ENCODE data around the gene ZNF730. TPM values are rescaled to one million over a fixed set of nuclear protein-coding genes. Genes with fewer than 3 reads are reported as not detected.

ZNF730 gene
- 0.05 to 0.08 TPM (median 0.06 TPM) in 3 replicates for polyA plus RNA-seq
- not detected for polyA plus RNA-seq (2011; ENCODE audit: low read depth)
- not detected in 2 replicates for polyA plus RNA-seq (2011; cell fraction: cytosol; rRNA removed)
- polyA plus RNA-seq (2011; cell fraction: nucleus; rRNA removed) = 0.07 and 0.14 TPM in 2 replicates
- polyA plus RNA-seq (2012; ENCODE audit: low replicate concordance) = 0.11 TPM in 1 of 2 replicates, not detected in the other
- 0.59 TPM in 1 of 3 replicates, not detected in the others for polyA minus RNA-seq
- not detected for polyA minus RNA-seq (2011; cell fraction: cytosol; rRNA and poly(A)+ RNA removed)
- polyA minus RNA-seq (2011; cell fraction: nucleus; rRNA and poly(A)+ RNA removed) = not detected in 2 replicates

DNA sequence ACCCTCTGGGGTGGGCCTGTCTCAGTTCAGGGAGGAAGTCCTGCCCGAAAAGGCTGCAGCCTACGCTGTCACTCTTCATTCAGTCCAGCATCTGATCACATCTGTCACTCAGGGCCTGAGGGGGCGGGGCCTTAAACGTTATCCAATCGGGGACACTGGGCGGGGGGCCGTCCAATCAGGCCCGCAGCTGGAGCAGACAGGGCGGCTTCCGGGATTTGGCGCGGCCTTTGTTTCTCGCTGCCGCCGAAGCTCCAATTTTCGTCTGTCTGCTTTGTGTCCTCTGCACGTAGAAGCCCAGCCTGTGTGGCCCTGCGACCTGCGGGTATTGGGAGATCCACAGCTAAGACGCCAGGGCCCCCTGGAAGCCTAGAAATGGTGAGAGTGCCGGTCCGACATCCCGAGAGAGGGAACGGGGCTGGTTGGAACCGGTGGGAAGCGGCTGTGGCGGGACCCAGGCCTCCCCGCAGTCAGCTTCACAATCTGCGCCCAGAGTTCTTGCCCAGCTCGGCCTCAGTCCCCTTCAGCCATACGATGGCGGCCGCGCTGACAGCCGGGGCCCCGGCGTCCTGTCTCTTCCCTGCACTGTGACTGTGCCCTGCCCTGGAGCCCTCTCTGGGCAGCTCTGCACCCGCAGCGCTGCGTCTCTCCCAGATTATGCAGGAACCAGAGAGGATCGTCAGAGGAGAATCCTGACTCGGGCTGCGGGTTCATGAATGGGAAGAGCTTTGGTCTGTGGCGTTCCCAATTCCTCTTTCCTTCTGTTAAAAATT, at the start of gene ZNF730:
ZNF730 (plus strand) TSS at position 224 of the 770 bp plus-strand sequence; CDS start at position 373, 149 bp downstream.
- Histone ChIP-seq H3K36me3 (ENCODE audit: control insufficient read depth in 2 of 2, extremely low read depth in 1 of 2, insufficient read depth in 2 of 2, low read length in 2 of 2) (no peaks in the 10 kb centered on the region), H3K4me2 (ENCODE audit: control insufficient read depth, extremely low read depth, insufficient read depth, low read depth, low read length) (no peak within 1 kb of the TSS), H3K27me3 (ENCODE audit: control insufficient read depth, extremely low read depth, insufficient read depth, low read length) (no peaks in the 10 kb centered on the region), H3K4me3 (ENCODE audit: control insufficient read depth in 2 of 3, extremely low read depth in 1 of 3, insufficient read depth in 2 of 3, low read depth in 1 of 3, low read length in 3 of 3) (peak within 1 kb of the TSS in 2 of 3 experiments; percentile 3 to 40), H2AFZ (ENCODE audit: control insufficient read depth, low read length) (peak within 1 kb of the TSS; percentile 62), H3K9me1 (ENCODE audit: control insufficient read depth, extremely low read depth, insufficient read depth, low read length) (no peaks in the 10 kb centered on the region), H3K9ac (ENCODE audit: control insufficient read depth, extremely low read depth, insufficient read depth, low read length) (no peak within 1 kb of the TSS), H3K27ac (ENCODE audit: control insufficient read depth, insufficient read depth, low read length) (no peak within 1 kb of the TSS), H3K9me3 (ENCODE audit: control insufficient read depth, low read depth, low read length) (peaks cover 4% of the 10 kb centered on the region), H3K4me1 (ENCODE audit: control insufficient read depth, extremely low read depth, insufficient read depth, low read length) (no peaks in the 10 kb centered on the region), H4K20me1 (ENCODE audit: control insufficient read depth, extremely low read depth, insufficient read depth, low read length) (no peaks in the 10 kb centered on the region), H3K79me2 (ENCODE audit: control insufficient read depth, insufficient read depth, low read length) (no peaks in the 10 kb centered on the region)
- dilution Hi-C loops (cut with MboI; ENCODE audit: extremely low pct_ligation_motif_present, low sequenced_read_pairs) = no loop called here
- FAIRE-seq (no peak), DNase-seq (ENCODE audit: low read depth, low spot score) (no peak)
- TF ChIP-seq EZH2 (IDR thresholded peaks at IDR 0.05; ENCODE audit: low read length) = no peak
- TF ChIP-seq, protein P1, sequence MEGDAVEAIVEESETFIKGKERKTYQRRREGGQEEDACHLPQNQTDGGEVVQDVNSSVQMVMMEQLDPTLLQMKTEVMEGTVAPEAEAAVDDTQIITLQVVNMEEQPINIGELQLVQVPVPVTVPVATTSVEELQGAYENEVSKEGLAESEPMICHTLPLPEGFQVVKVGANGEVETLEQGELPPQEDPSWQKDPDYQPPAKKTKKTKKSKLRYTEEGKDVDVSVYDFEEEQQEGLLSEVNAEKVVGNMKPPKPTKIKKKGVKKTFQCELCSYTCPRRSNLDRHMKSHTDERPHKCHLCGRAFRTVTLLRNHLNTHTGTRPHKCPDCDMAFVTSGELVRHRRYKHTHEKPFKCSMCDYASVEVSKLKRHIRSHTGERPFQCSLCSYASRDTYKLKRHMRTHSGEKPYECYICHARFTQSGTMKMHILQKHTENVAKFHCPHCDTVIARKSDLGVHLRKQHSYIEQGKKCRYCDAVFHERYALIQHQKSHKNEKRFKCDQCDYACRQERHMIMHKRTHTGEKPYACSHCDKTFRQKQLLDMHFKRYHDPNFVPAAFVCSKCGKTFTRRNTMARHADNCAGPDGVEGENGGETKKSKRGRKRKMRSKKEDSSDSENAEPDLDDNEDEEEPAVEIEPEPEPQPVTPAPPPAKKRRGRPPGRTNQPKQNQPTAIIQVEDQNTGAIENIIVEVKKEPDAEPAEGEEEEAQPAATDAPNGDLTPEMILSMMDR (optimal IDR thresholded peaks at IDR 0.05 in 1 of 3, IDR thresholded peaks at IDR 0.05 in 1 of 3, conservative IDR thresholded peaks at IDR 0.05 in 1 of 3; ENCODE audit: extremely low read depth in 1 of 3, insufficient read depth in 2 of 3, low read length in 3 of 3) = no peak

DNA sequence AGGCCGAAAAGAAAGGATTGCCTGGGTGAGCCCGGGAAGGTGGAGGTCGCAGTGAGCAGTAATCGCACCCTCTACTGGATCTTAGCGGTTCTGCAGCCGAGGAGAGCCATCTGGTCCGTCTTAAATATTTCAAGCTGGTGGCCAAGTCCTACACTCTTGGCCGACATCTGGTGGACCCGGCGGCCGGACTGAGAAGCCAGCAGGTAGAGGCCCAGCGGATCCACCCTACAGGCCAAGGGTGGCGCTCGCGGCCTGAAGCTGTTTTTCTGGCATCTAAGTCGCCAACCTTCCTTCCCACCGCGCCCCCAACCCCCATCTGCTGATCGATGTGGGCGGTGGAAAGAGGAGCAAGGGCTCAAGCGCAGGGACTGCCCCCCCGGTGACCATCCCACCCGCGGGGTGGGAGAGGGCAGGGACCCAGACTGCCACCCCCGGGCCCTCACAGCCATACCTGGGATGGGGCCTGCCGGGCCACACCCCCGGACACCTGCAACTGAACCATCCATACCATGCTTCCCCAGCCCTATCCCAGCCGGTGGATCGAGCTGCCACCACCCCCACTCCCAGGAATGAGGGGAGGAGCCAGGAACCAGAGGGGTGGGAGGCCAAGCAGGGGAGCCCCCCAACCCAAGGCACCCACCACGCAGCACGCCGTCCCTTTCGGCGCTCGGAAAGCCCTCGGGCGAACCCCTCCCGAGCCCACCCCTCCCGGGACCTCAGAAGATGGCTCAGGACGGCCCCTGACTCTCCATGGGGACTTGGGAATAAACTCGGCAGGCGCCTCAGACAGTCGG, 46.3 kb upstream of the ZNF730 start:
- TF ChIP-seq, protein P1 (optimal IDR thresholded peaks at IDR 0.05 in 1 of 3, IDR thresholded peaks at IDR 0.05 in 1 of 3, conservative IDR thresholded peaks at IDR 0.05 in 1 of 3; ENCODE audit: extremely low read depth in 1 of 3, insufficient read depth in 2 of 3, low read length in 3 of 3) = peak in 1 of 3 experiments; percentile 8
- TF ChIP-seq EZH2 (IDR thresholded peaks at IDR 0.05; ENCODE audit: low read length) = no peak
- no peak overlapping the region for H3K27ac ChIP-seq (ENCODE audit: control insufficient read depth, insufficient read depth, low read length)
- H2AFZ ChIP-seq (ENCODE audit: control insufficient read depth, low read length) = no peak overlapping the region

More for the DNA sequence above, 46.3 kb upstream of the ZNF730 start:
- Histone ChIP-seq H3K4me2 (ENCODE audit: control insufficient read depth, extremely low read depth, insufficient read depth, low read depth, low read length) (no peak overlapping the region), H3K9me3 (ENCODE audit: control insufficient read depth, low read depth, low read length) (peaks cover 7% of the 10 kb centered on the region), H3K9ac (ENCODE audit: control insufficient read depth, extremely low read depth, insufficient read depth, low read length) (no peak overlapping the region), H4K20me1 (ENCODE audit: control insufficient read depth, extremely low read depth, insufficient read depth, low read length) (no peaks in the 10 kb centered on the region), H3K4me3 (ENCODE audit: control insufficient read depth in 2 of 3, extremely low read depth in 1 of 3, insufficient read depth in 2 of 3, low read depth in 1 of 3, low read length in 3 of 3) (no peak overlapping the region), H3K9me1 (ENCODE audit: control insufficient read depth, extremely low read depth, insufficient read depth, low read length) (no peaks in the 10 kb centered on the region), H3K79me2 (ENCODE audit: control insufficient read depth, insufficient read depth, low read length) (no peaks in the 10 kb centered on the region), H3K36me3 (ENCODE audit: control insufficient read depth in 2 of 2, extremely low read depth in 1 of 2, insufficient read depth in 2 of 2, low read length in 2 of 2) (no peaks in the 10 kb centered on the region), H3K27me3 (ENCODE audit: control insufficient read depth, extremely low read depth, insufficient read depth, low read length) (no peaks in the 10 kb centered on the region), H3K4me1 (ENCODE audit: control insufficient read depth, extremely low read depth, insufficient read depth, low read length) (no peaks in the 10 kb centered on the region)
- FAIRE-seq = no peak
- dilution Hi-C loops (cut with MboI; ENCODE audit: extremely low pct_ligation_motif_present, low sequenced_read_pairs) = no loop called here
- no peak for DNase-seq (ENCODE audit: low read depth, low spot score)
